ENCODE measurements around the gene XIRP2.

DNA sequence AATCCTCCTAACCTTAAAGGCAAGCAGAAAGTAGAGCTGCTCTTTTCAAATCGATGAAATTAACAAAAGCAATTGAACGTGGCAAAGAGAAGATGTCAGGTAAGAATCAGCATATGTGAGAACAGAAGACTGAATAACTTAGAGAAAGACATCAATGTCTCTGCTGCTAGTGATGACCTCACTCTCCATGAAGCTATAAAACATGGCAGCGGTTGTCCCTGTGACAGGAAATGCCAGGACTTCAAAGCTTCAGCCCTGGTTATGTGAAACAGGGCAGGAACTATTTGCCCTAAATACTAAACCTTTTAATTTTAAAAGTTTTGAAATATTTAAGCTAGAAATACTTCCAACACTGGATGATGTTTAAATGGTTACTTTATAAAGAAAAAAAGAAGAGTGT, 383.7 kb downstream of the XIRP2 start:
- TF ChIP-seq CTCF (IDR thresholded peaks at IDR 0.05) (no peak), ZFX (IDR thresholded peaks at IDR 0.05; ENCODE audit: borderline replicate concordance) (no peak)
